ENCODE results near the gene SYNJ2BP. TPM values are rescaled to one million over a fixed set of nuclear protein-coding genes. Genes with fewer than 3 reads are reported as not detected.
"Not testable (repeated sequence)": the region's sequence is repeated elsewhere in the genome, so short reads cannot be mapped to it uniquely, and the experiment has no call there.

Gene SYNJ2BP
- total RNA-seq, 1 experiment from 2014 or later = 27.5 TPM

- H3K27me3 ChIP-seq (replicated peaks; ENCODE audit: control insufficient read depth, insufficient read depth, low read length) = no peaks in the 10 kb centered on the region
- intact Hi-C loops (cut with micrococcal nuclease; ENCODE audit: unreplicated experiment) = no loop called here
- peaks cover 5% of the 10 kb centered on the region; the same call in 1 of the 2 replicates for H3K4me1 ChIP-seq
- peaks cover 17% of the 10 kb centered on the region for H3K4me1 Mint-ChIP-seq (ENCODE audit: low read depth, unreplicated experiment)
- POLR2A ChIA-PET = no interaction called here
- BruUV-seq (replicated peaks) = TSS peak; percentile 55
- peak overlapping the region; percentile 81 for H3K27ac Mint-ChIP-seq (ENCODE audit: unreplicated experiment)
- CTCF ChIA-PET = no interaction called here
- H3K27me3 Mint-ChIP-seq (ENCODE audit: insufficient read depth, unreplicated experiment) = no peaks in the 10 kb centered on the region
- H3K36me3 ChIP-seq (ENCODE audit: control insufficient read depth, insufficient read depth, low read length) = no peaks in the 10 kb centered on the region
- peaks cover 10% of the 10 kb centered on the region for H3K9me3 Mint-ChIP-seq (ENCODE audit: unreplicated experiment)
- peak overlapping the region; percentile 56 for H3K4me3 ChIP-seq (ENCODE audit: low read depth, low read length)
- no peaks in the 10 kb centered on the region for H3K9me3 ChIP-seq
- H3K4me3 Mint-ChIP-seq (ENCODE audit: unreplicated experiment) = peak overlapping the region; percentile 95
- TF ChIP-seq, protein P1, sequence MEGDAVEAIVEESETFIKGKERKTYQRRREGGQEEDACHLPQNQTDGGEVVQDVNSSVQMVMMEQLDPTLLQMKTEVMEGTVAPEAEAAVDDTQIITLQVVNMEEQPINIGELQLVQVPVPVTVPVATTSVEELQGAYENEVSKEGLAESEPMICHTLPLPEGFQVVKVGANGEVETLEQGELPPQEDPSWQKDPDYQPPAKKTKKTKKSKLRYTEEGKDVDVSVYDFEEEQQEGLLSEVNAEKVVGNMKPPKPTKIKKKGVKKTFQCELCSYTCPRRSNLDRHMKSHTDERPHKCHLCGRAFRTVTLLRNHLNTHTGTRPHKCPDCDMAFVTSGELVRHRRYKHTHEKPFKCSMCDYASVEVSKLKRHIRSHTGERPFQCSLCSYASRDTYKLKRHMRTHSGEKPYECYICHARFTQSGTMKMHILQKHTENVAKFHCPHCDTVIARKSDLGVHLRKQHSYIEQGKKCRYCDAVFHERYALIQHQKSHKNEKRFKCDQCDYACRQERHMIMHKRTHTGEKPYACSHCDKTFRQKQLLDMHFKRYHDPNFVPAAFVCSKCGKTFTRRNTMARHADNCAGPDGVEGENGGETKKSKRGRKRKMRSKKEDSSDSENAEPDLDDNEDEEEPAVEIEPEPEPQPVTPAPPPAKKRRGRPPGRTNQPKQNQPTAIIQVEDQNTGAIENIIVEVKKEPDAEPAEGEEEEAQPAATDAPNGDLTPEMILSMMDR (IDR thresholded peaks at IDR 0.05; ENCODE audit: insufficient read depth in 1 of 2, low read depth in 1 of 2, low read length in 1 of 2, severe bottlenecking in 1 of 2, unreplicated experiment in 1 of 2) = no peak
- DNase-seq = peak in 1 of 2 experiments; percentile 6
- H3K36me3 Mint-ChIP-seq (ENCODE audit: insufficient read depth, unreplicated experiment) = no peaks in the 10 kb centered on the region
Measured at GRCh38 chr14:70416338-70416724, 559 bp downstream of the SYNJ2BP start.

DNA sequence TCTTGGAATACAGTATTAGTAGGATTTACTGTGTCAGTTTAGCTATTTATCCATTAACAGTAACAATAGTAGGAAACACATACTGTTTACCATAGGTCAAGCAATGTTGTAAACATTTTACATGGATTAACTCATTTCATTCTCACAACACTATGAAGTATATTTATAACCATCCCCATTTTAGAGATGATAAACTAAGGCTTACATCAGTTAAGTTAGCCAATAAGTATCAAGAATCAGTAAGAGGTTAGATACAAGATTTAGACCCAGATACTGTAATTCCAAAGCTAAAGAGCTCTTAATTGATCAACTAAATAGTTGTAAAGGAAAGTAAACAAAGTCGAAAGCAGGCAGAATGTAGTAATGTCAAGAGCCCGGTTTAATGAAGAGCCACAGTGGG lies 1.1 kb downstream of the SYNJ2BP start:
- H3K36me3 Mint-ChIP-seq (ENCODE audit: insufficient read depth, unreplicated experiment) = no peaks in the 10 kb centered on the region
- BruUV-seq (replicated peaks) = no TSS peak
- H3K4me3 ChIP-seq (ENCODE audit: low read depth, low read length) = peak overlapping the region; percentile 56
- peak overlapping the region; percentile 95 for H3K4me3 Mint-ChIP-seq (ENCODE audit: unreplicated experiment)
- H3K9me3 ChIP-seq = no peaks in the 10 kb centered on the region
- H3K4me1 ChIP-seq = peaks cover 5% of the 10 kb centered on the region; the same call in 1 of the 2 replicates
- peaks cover 17% of the 10 kb centered on the region for H3K4me1 Mint-ChIP-seq (ENCODE audit: low read depth, unreplicated experiment)
- POLR2A ChIA-PET = no interaction called here
- no peaks in the 10 kb centered on the region for H3K36me3 ChIP-seq (ENCODE audit: control insufficient read depth, insufficient read depth, low read length)
- no peaks in the 10 kb centered on the region for H3K27me3 ChIP-seq (replicated peaks; ENCODE audit: control insufficient read depth, insufficient read depth, low read length)
- peaks cover 7% of the 10 kb centered on the region for H3K9me3 Mint-ChIP-seq (ENCODE audit: unreplicated experiment)
- peak overlapping the region; percentile 81 for H3K27ac Mint-ChIP-seq (ENCODE audit: unreplicated experiment)
- TF ChIP-seq, protein P1 (IDR thresholded peaks at IDR 0.05; ENCODE audit: insufficient read depth in 1 of 2, low read depth in 1 of 2, low read length in 1 of 2, severe bottlenecking in 1 of 2, unreplicated experiment in 1 of 2) = no peak
- CTCF ChIA-PET = no interaction called here
- H3K27me3 Mint-ChIP-seq (ENCODE audit: insufficient read depth, unreplicated experiment) = no peaks in the 10 kb centered on the region
- no peak for DNase-seq
- intact Hi-C loops (cut with micrococcal nuclease; ENCODE audit: unreplicated experiment) = no loop called here

GRCh38 chr14:70407621-70408020 lies 9.3 kb downstream of the SYNJ2BP start:
- H3K36me3 Mint-ChIP-seq (ENCODE audit: insufficient read depth, unreplicated experiment) = peaks cover 23% of the 10 kb centered on the region
- no peaks in the 10 kb centered on the region for H3K4me1 Mint-ChIP-seq (ENCODE audit: low read depth, unreplicated experiment)
- ChIA-PET POLR2A (no interaction called here), CTCF (no interaction called here)
- Histone ChIP-seq H3K4me3 (ENCODE audit: low read depth, low read length) (no peak overlapping the region), H3K9me3 (peaks cover 6% of the 10 kb centered on the region; the same call in 1 of the 2 replicates), H3K36me3 (ENCODE audit: control insufficient read depth, insufficient read depth, low read length) (no peaks in the 10 kb centered on the region), H3K27me3 (replicated peaks; ENCODE audit: control insufficient read depth, insufficient read depth, low read length) (no peaks in the 10 kb centered on the region), H3K4me1 (peaks cover 7% of the 10 kb centered on the region; the same call in 1 of the 2 replicates)
- H3K4me3 Mint-ChIP-seq (ENCODE audit: unreplicated experiment) = no peak overlapping the region
- intact Hi-C loops (cut with micrococcal nuclease; ENCODE audit: unreplicated experiment) = no loop called here
- no peak for DNase-seq
- H3K9me3 Mint-ChIP-seq (ENCODE audit: unreplicated experiment) = peaks cover 19% of the 10 kb centered on the region
- TF ChIP-seq, protein P1 (IDR thresholded peaks at IDR 0.05; ENCODE audit: insufficient read depth in 1 of 2, low read depth in 1 of 2, low read length in 1 of 2, severe bottlenecking in 1 of 2, unreplicated experiment in 1 of 2) = no peak
- H3K27ac Mint-ChIP-seq (ENCODE audit: unreplicated experiment) = no peak overlapping the region
- no peaks in the 10 kb centered on the region for H3K27me3 Mint-ChIP-seq (ENCODE audit: insufficient read depth, unreplicated experiment)
- BruUV-seq (replicated peaks) = no TSS peak

GRCh38 chr14:70406216-70406615 lies 10.7 kb downstream of the SYNJ2BP start:
- H3K27me3 Mint-ChIP-seq (ENCODE audit: insufficient read depth, unreplicated experiment); H3K27ac Mint-ChIP-seq (ENCODE audit: unreplicated experiment); H3K4me3 Mint-ChIP-seq (ENCODE audit: unreplicated experiment); intact Hi-C loops (cut with micrococcal nuclease; ENCODE audit: unreplicated experiment); DNase-seq; H3K4me1 ChIP-seq; H3K9me3 ChIP-seq; CTCF ChIA-PET; H3K4me1 Mint-ChIP-seq (ENCODE audit: low read depth, unreplicated experiment); POLR2A ChIA-PET; H3K27me3 ChIP-seq (replicated peaks; ENCODE audit: control insufficient read depth, insufficient read depth, low read length); H3K4me3 ChIP-seq (ENCODE audit: low read depth, low read length); H3K36me3 ChIP-seq (ENCODE audit: control insufficient read depth, insufficient read depth, low read length); BruUV-seq (replicated peaks): not testable (repeated sequence)
- Mint-ChIP-seq H3K9me3 (ENCODE audit: unreplicated experiment) (peaks cover 19% of the 10 kb centered on the region), H3K36me3 (ENCODE audit: insufficient read depth, unreplicated experiment) (peaks cover 27% of the 10 kb centered on the region)

Data from Caco-2 (cell line).